T-cell (primary cell): ENCODE data around the gene AHNAK. TPM values are rescaled to one million over a fixed set of nuclear protein-coding genes. Genes with fewer than 3 reads are reported as not detected.

Experiments
- ATAC-seq, 4 experiments: fragments of 200-7000 bp in 3 of 4; fragments of 150-1000 bp in 1 of 4; cut with Tn5 transposase; replicated peaks in 1 of 4; 1 replicate in 3 of 4; 2 replicates in 1 of 4; pipeline ENCODE4 v1.10.0; 2021; ENCODE audit warnings: moderate library complexity in 3 of 4, mild to moderate bottlenecking in 2 of 4, moderate number of reproducible peaks in 1 of 4
- CTCF ChIA-PET, 2 donors: fragments of 300-600 bp; sonication (Branson Sonifier 250); formaldehyde crosslinking; loops; one replicate each; lab custom pipeline; 2022; ENCODE audit warnings: antibody characterized with exemption in 2 of 2; lab: Charles Lee
- POLR2A ChIA-PET, 2 donors: fragments of 300-600 bp; sonication (Branson Sonifier 250); formaldehyde crosslinking; loops; one replicate each; lab custom pipeline; 2022; ENCODE audit warnings: antibody characterized with exemption in 2 of 2; lab: Charles Lee
- DNase-seq, 35 experiments: peaks; one replicate each; pipeline versions ENCODE4 v3.0.0 to v3.0.0-alpha.2; 2013 to 2023
- H3K27ac ChIP-seq: one replicate; pipeline ENCODE4 v1.5.1; 2013; ENCODE audit warnings: low read length
- H3K27me3 ChIP-seq, 2 experiments: replicated peaks in 1 of 2; 1 replicate in 1 of 2; 2 replicates in 1 of 2; pipeline versions ENCODE4 v1.6.1 to v1.7.0; 2013; ENCODE audit warnings: low read length in 1 of 2, mixed read lengths in 1 of 2; ENCODE audit not compliant: control insufficient read depth in 2 of 2, insufficient read depth in 2 of 2; ENCODE audit errors: extremely low read depth in 1 of 2
- H3K36me3 ChIP-seq, 2 donors: 1 replicate in 1 of 2; 2 replicates in 1 of 2; pipeline versions ENCODE4 v1.6.1 to v1.7.0; 2013; ENCODE audit warnings: low read length in 1 of 2; ENCODE audit not compliant: control insufficient read depth in 2 of 2, insufficient read depth in 1 of 2; ENCODE audit errors: extremely low read depth in 1 of 2
- H3K4me1 ChIP-seq, 2 experiments: 1 replicate in 1 of 2; 2 replicates in 1 of 2; pipeline versions ENCODE4 v1.6.1 to v1.7.0; 2013; ENCODE audit warnings: low read length in 2 of 2, mixed read lengths in 1 of 2; ENCODE audit not compliant: insufficient read depth in 2 of 2, control insufficient read depth in 1 of 2; ENCODE audit errors: extremely low read depth in 1 of 2
- H3K4me3 ChIP-seq, 2 donors: 1 replicate in 1 of 2; 2 replicates in 1 of 2; pipeline versions ENCODE4 v1.5.1 to v1.7.0; 2013; ENCODE audit warnings: mild to moderate bottlenecking in 2 of 2, low read length in 1 of 2, moderate library complexity in 1 of 2; ENCODE audit not compliant: control insufficient read depth in 1 of 2; ENCODE audit errors: extremely low read depth in 1 of 2
- H3K9me3 ChIP-seq: 2 replicates; pipeline ENCODE4 v1.7.0; 2013
- H3K27ac Mint-ChIP-seq, 2 donors: one replicate each; pipeline ENCODE4 v1.8.0; 2020 to 2021; ENCODE audit warnings: mild to moderate bottlenecking in 2 of 2, mixed read lengths in 2 of 2
- H3K27me3 Mint-ChIP-seq, 2 donors: one replicate each; pipeline ENCODE4 v1.8.0; 2021 to 2022; ENCODE audit warnings: mixed read lengths in 2 of 2
- H3K36me3 Mint-ChIP-seq: one replicate; pipeline ENCODE4 v1.8.0; 2021; ENCODE audit warnings: mixed read lengths
- H3K4me1 Mint-ChIP-seq, 3 donors: one replicate each; pipeline ENCODE4 v1.8.0; 2020 to 2022; ENCODE audit warnings: mixed read lengths in 3 of 3, mild to moderate bottlenecking in 1 of 3
- H3K4me3 Mint-ChIP-seq, 3 donors: one replicate each; pipeline ENCODE4 v1.8.0; 2020 to 2022; ENCODE audit warnings: mild to moderate bottlenecking in 3 of 3, mixed read lengths in 3 of 3, moderate library complexity in 3 of 3
- H3K9me3 Mint-ChIP-seq, 3 donors: one replicate each; pipeline ENCODE4 v1.8.0; 2020 to 2022; ENCODE audit warnings: mixed read lengths in 3 of 3
- WGBS: methylation state at CpG from one replicate; pipeline ENCODE4 v1.1.5; 2013; ENCODE audit warnings: missing lambda C conversion rate; ENCODE audit not compliant: insufficient coverage; 5-methylcytosine and 5-hydroxymethylcytosine counted together
- total RNA-seq, 35 experiments: library from RNA in 6 of 35; stranded (reverse) in 6 of 35; fragments of 120-200 nt in 1 of 35; gene quantifications; one replicate each; pipeline versions ENCODE4 v1.2.1 to v1.2.4 and lab custom pipeline; 2013 to 2026

AHNAK gene
- total RNA-seq, 5 donors from 2014 or later (not counting 1 experiment from before 2014, with no cell fraction given), result 267 to 636 (median 395) TPM

DNA sequence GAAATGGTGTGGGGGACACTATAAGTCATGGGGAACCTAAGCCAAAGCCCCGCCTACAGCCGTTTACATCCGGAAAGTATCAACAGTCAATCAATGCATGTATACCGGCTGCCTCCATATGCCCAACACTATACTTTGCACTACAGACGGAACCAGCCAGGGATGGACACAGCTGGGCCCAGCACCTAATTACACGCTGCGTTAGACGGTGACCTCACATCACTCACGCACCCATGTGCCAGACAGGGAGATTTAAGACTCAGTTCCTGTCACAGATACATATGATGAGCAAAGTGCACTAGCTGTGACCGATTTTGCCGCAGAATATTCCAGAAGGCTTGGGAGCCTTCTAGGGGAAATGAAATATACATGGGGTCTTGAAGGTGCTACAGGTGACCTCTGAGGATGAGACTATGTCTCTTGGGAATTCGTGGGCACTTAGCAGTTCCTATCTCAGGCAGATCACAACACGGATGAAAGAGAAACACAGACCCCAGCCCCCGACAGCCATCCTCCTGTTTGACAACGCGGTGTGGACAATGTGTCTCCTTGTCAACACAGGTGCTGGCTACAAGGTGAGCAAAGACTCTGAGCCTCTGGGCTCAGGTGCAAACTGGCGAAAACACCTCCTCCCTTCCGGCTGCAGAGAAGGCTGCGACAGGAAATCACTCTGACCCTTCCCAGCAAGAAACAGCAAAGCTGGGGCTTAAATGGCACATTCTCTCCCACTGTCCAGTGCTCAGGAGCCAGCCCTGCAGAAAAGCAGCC lies 8.0 kb downstream of the AHNAK start:
- Histone ChIP-seq H3K27me3 (no peaks in the 10 kb centered on the region), H3K4me3 (peak overlapping the region in 1 of 2 donors; percentile 8), H3K27ac (peak overlapping the region; percentile 95), H3K36me3 (peaks cover 4 to 35% of the 10 kb centered on the region in 2 donors), H3K4me1 (peaks cover 7 to 73% of the 10 kb centered on the region in 2 experiments), H3K9me3 (no peaks in the 10 kb centered on the region)
- Mint-ChIP-seq H3K4me3 (peak overlapping the region; percentile 47 to 63 (median 51)), H3K27me3 (no peaks in the 10 kb centered on the region), H3K4me1 (peaks cover 45 to 75% (median 62%) of the 10 kb centered on the region in 3 donors), H3K36me3 (peaks cover 25% of the 10 kb centered on the region), H3K9me3 (no peaks in the 10 kb centered on the region), H3K27ac (peak overlapping the region; percentile 82 to 89)
- ATAC-seq (no peak), DNase-seq (no peak)
- CTCF ChIA-PET, result interaction anchor here in 1 of 2 donors (0.9 to 2.2 kb wide), 4 partner anchors 14 to 114 kb away, joined by 3 to 12 read pairs (median 6); no protein-coding TSS in a partner anchor
- 75% methylated on average over 13 of the region's 19 CpGs for WGBS
- POLR2A ChIA-PET, result interaction anchor here in 1 of 2 donors (0.6 to 2.1 kb wide), 5 partner anchors 13 to 303 kb away, joined by 3 to 17 read pairs (median 4); no protein-coding TSS in a partner anchor

DNA sequence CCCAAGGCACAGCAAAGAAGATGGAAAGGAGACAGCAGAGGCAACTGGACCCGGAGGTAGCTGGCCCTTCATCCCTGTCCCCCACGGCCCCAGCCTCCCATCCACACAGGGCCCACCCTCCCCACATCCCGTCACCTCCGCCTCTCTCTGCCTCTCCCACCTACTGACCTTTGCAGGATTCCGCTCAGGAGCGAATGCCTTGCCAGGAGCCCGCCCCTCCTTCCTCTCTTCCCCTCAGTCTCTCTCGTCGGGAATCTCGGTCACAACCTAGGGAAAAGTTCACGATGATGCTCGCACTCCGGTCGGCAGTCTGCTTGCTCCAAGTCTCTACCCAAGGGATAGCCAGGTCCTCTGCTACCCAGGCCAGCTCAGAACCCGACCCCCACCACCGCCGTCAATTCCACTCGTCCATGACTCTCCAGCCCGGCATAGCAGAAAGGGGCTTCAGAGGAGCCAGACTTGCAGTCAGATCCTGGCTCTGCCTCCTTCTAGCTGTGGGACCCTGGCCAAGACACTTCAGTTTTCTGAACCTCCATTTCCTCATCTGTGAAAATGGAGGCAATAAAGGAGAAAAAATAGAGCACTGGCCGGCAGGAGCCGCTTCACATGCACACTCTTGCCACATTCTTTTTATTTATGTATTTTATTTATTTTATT lies 10.2 kb downstream of the AHNAK start:
- Mint-ChIP-seq H3K4me3 (no peak overlapping the region), H3K27me3 (no peaks in the 10 kb centered on the region), H3K4me1 (peaks cover 33 to 60% (median 49%) of the 10 kb centered on the region in 3 donors), H3K36me3 (peaks cover 41% of the 10 kb centered on the region), H3K9me3 (no peaks in the 10 kb centered on the region), H3K27ac (peak overlapping the region; percentile 31 to 55)
- WGBS, result 97% methylated on average over 19 of the region's 21 CpGs
- H3K4me3 ChIP-seq, result no peak overlapping the region
- ChIA-PET POLR2A (interaction anchor here in 1 of 2 donors (0.6 to 0.7 kb wide), 2 partner anchors 22 to 121 kb away, joined by 6 read pairs; no protein-coding TSS in a partner anchor), CTCF (no interaction called here)
- H3K36me3 ChIP-seq, result peaks cover 4 to 57% of the 10 kb centered on the region in 2 donors
- no peaks in the 10 kb centered on the region for H3K9me3 ChIP-seq
- no peak overlapping the region for H3K27ac ChIP-seq
- peaks cover 0 to 57% of the 10 kb centered on the region in 2 experiments for H3K4me1 ChIP-seq
- DNase-seq (no peak), ATAC-seq (no peak)
- H3K27me3 ChIP-seq, result no peaks in the 10 kb centered on the region

DNA sequence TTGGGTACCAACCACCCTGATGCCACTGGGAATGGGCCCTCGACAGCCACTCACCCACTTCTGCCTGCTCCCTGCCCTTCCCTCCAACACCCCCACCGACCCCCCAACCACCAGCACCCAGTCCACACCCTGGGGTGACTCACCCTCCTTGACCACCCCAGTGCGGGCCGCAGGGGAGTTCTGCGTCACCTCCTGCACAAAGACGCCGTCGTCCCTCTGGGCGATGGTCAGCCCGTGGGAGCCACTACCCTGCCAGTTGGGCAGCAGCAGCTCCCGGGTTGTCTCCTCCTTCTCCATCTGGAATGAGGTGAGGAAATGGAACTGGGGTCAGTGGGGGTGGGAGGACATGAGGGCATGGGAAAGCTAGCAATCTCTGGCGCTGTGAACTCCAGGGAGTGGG lies 10.8 kb downstream of the AHNAK start:
- no peak for DNase-seq
- no peak for ATAC-seq
- H3K36me3 Mint-ChIP-seq, result peaks cover 47% of the 10 kb centered on the region
- ChIA-PET CTCF (no interaction called here), POLR2A (interaction anchor here in 1 of 2 donors (1.0 kb wide), 1 partner anchor 20 kb away, joined by 3 read pairs; no protein-coding TSS in a partner anchor)
- Histone ChIP-seq H3K4me3 (no peak overlapping the region), H3K27me3 (no peaks in the 10 kb centered on the region), H3K9me3 (no peaks in the 10 kb centered on the region), H3K36me3 (peaks cover 4 to 63% of the 10 kb centered on the region in 2 donors), H3K27ac (no peak overlapping the region), H3K4me1 (peaks cover 0 to 51% of the 10 kb centered on the region in 2 experiments)
- no peaks in the 10 kb centered on the region for H3K9me3 Mint-ChIP-seq
- no peaks in the 10 kb centered on the region for H3K27me3 Mint-ChIP-seq
- no peak overlapping the region for H3K27ac Mint-ChIP-seq
- H3K4me3 Mint-ChIP-seq, result no peak overlapping the region
- 94% methylated on average over 10 of the region's 12 CpGs for WGBS
- H3K4me1 Mint-ChIP-seq, result peaks cover 29 to 56% (median 45%) of the 10 kb centered on the region in 3 donors

DNA sequence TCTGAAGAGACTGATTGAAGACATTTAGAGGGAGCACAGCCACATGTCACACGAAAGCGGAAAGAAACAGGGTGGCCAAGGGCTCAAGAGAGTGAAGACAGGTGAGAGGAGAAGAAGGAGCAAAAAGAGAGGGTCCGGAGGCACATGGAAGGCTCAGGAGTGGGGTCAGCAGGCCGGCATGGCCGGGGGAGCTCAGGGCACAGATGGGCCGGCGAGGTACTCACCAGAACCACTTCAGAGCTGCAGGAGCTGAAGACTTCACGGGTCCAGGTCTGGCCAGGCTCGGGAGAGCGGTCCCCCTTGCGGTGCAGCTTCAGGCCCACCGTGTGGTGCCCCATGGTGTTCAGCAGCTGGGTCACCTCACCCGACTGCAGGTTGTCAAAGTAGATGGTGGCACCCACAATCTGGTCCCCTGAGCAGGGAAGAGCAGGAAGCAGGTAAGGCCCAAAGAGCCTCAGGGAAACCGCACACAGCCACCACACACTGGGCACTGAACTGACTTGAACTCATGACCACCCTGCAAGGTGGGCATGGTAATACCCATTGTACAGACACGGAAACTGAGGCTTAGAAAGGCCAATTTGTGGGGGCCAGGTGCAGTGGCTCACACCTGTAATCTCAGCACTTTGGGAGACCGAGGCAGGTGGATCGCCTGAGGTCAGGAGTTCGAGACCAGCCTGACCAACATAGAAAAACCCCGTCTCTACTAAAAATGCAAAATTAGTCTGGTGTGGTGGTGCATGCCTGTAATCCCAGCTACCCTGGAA lies 11.6 kb downstream of the AHNAK start:
- no peak for ATAC-seq
- Histone ChIP-seq H3K4me3 (no peak overlapping the region), H3K27me3 (no peaks in the 10 kb centered on the region), H3K4me1 (peaks cover 0 to 44% of the 10 kb centered on the region in 2 experiments), H3K36me3 (peaks cover 4 to 70% of the 10 kb centered on the region in 2 donors), H3K27ac (no peak overlapping the region), H3K9me3 (no peaks in the 10 kb centered on the region)
- ChIA-PET CTCF (interaction anchor here in 1 of 2 donors (0.6 kb wide), 1 partner anchor 86 kb away, joined by 3 read pairs; no protein-coding TSS in a partner anchor), POLR2A (interaction anchor here in 1 of 2 donors (1.0 kb wide), 1 partner anchor 20 kb away, joined by 3 read pairs; no protein-coding TSS in a partner anchor)
- H3K27ac Mint-ChIP-seq, result peak overlapping the region in 1 of 2 donors; percentile 4
- no peaks in the 10 kb centered on the region for H3K9me3 Mint-ChIP-seq
- peaks cover 26 to 58% (median 47%) of the 10 kb centered on the region in 3 donors for H3K4me1 Mint-ChIP-seq
- WGBS, result 97% methylated on average over 14 of the region's 19 CpGs
- DNase-seq, result no peak
- no peaks in the 10 kb centered on the region for H3K27me3 Mint-ChIP-seq
- H3K36me3 Mint-ChIP-seq, result peaks cover 55% of the 10 kb centered on the region
- H3K4me3 Mint-ChIP-seq, result no peak overlapping the region

DNA sequence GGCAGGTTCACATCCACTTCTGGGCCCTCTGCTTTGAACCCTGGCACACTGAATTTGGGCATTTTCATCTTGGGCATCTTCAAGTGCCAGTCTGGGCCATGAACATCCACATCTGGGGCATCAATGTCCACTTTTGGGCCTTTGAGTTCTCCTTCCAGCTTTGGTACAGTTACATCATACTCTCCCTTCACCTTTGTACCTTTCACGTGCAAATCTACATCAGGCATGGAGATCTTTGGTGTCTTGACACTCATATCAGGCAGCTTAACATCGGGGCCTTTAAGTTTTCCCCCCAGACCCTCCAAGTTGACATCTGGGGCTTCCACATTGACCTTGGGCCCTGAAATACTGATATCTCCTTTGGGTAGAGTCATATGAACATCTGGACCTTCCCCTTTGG lies 14.5 kb downstream of the AHNAK start:
- ATAC-seq, result no peak
- Histone ChIP-seq H3K27me3 (no peaks in the 10 kb centered on the region), H3K4me1 (peaks cover 0 to 17% of the 10 kb centered on the region in 2 experiments), H3K4me3 (no peak overlapping the region), H3K27ac (no peak overlapping the region), H3K36me3 (peaks cover 7 to 89% of the 10 kb centered on the region in 2 donors), H3K9me3 (no peaks in the 10 kb centered on the region)
- H3K36me3 Mint-ChIP-seq, result peaks cover 78% of the 10 kb centered on the region
- peaks cover 16 to 52% (median 34%) of the 10 kb centered on the region in 3 donors for H3K4me1 Mint-ChIP-seq
- WGBS, result 89% methylated on average over 1 of the region's 2 CpGs
- no peaks in the 10 kb centered on the region for H3K9me3 Mint-ChIP-seq
- H3K4me3 Mint-ChIP-seq, result no peak overlapping the region
- no peak overlapping the region for H3K27ac Mint-ChIP-seq
- no peaks in the 10 kb centered on the region for H3K27me3 Mint-ChIP-seq
- ChIA-PET POLR2A (no interaction called here), CTCF (no interaction called here)
- no peak for DNase-seq
